Activated T-cell treated with anti-CD3 and anti-CD28 coated beads, Interleukin-2, amount 50 U/mL, for 4 hours (primary cell): ENCODE measurements around the gene CSF3. TPM values are rescaled to one million over a fixed set of nuclear protein-coding genes. Genes with fewer than 3 reads are reported as not detected.

ENCODE experiments used
- total RNA-seq, 3 donors: library from RNA; stranded (reverse); gene quantifications; one replicate each; pipeline ENCODE4 v1.2.1, GENCODE V29; 2021

The CSF3 gene
- total RNA-seq, 3 donors from 2014 or later: not detected

Other genes starting within 250 kb of the CSF3 start
- gene IKZF3, start 151.1 kb upstream of the CSF3 start, total RNA-seq: 100 to 1,000 TPM in 1 of 3 donors, 10 to 100 TPM in 2; 82.3 to 106 (median 91.6) TPM
- under 1 TPM in 2 of 3 donors, not detected in 1; 0.16 to 0.28 TPM for gene ZPBP2, start 147.2 kb upstream of the CSF3 start, total RNA-seq
- 1 to 10 TPM; 4.1 to 5.1 (median 4.7) TPM for gene GSDMB, start 96.8 kb upstream of the CSF3 start, total RNA-seq
- 10 to 100 TPM; 48.9 to 71.0 (median 52.1) TPM for gene ORMDL3, start 87.8 kb upstream of the CSF3 start, total RNA-seq
- not detected for gene LRRC3C, start 87.7 kb upstream of the CSF3 start, total RNA-seq
- 1 to 10 TPM in 1 of 3 donors, under 1 TPM in 2; 0.32 to 1.6 (median 0.41) TPM for gene GSDMA, start 52.4 kb upstream of the CSF3 start, total RNA-seq
- 100 to 1,000 TPM; 276 to 288 (median 280) TPM for gene PSMD3, start 34.6 kb upstream of the CSF3 start, total RNA-seq
- gene MED24, start 39.0 kb downstream of the CSF3 start, total RNA-seq: 100 to 1,000 TPM; 133 to 140 (median 134) TPM
- gene THRA, start 47.5 kb downstream of the CSF3 start, total RNA-seq: 10 to 100 TPM in 2 of 3 donors, 1 to 10 TPM in 1; 6.6 to 12.4 (median 10.3) TPM
- gene NR1D1, start 85.1 kb downstream of the CSF3 start, total RNA-seq: 10 to 100 TPM; 12.6 to 16.0 (median 13.7) TPM
- gene MSL1, start 106.5 kb downstream of the CSF3 start, total RNA-seq: 10 to 100 TPM; 63.3 to 68.5 (median 64.1) TPM
- 100 to 1,000 TPM; 100 to 108 (median 103) TPM for gene CASC3, start 125.1 kb downstream of the CSF3 start, total RNA-seq
- gene RAPGEFL1, start 162.0 kb downstream of the CSF3 start, total RNA-seq: 1 to 10 TPM; 5.7 to 6.7 (median 6.1) TPM
- gene WIPF2, start 203.9 kb downstream of the CSF3 start, total RNA-seq: 10 to 100 TPM; 21.3 to 24.6 (median 22.1) TPM